ENCODE results near the gene UQCR10.
"Not testable (repeated sequence)": the region's sequence is repeated elsewhere in the genome, so short reads cannot be mapped to it uniquely, and the experiment has no call there.

The UQCR10 gene

GRCh38 chr22:29737251-29738117 lies 29.7 kb upstream of the UQCR10 start:
- no peak for DNase-seq

- no peak for DNase-seq
Measured at GRCh38 chr22:29738118-29738815, 28.9 kb upstream of the UQCR10 start.

- no peak for DNase-seq
Measured at GRCh38 chr22:29739346-29739875, 27.8 kb upstream of the UQCR10 start.

- DNase-seq: no peak
Measured at GRCh38 chr22:29740216-29740615, 27.0 kb upstream of the UQCR10 start.

GRCh38 chr22:29741926-29742325 lies 25.2 kb upstream of the UQCR10 start:
- DNase-seq: no peak

- DNase-seq: no peak
Measured at GRCh38 chr22:29742326-29742725, 24.8 kb upstream of the UQCR10 start.

GRCh38 chr22:29744902-29745301 lies 22.3 kb upstream of the UQCR10 start:
- DNase-seq: no peak

GRCh38 chr22:29747832-29748231 lies 19.3 kb upstream of the UQCR10 start:
- no peak for DNase-seq

GRCh38 chr22:29748248-29748893 lies 18.8 kb upstream of the UQCR10 start:
- DNase-seq: no peak

- DNase-seq: no peak
Measured at GRCh38 chr22:29750029-29750428, 17.1 kb upstream of the UQCR10 start.

GRCh38 chr22:29750559-29751538 lies 16.3 kb upstream of the UQCR10 start:
- DNase-seq: peak in 1 of 5 donors; percentile 69

- no peak for DNase-seq
Measured at GRCh38 chr22:29751669-29752068, 15.5 kb upstream of the UQCR10 start.

- no peak for DNase-seq
Measured at GRCh38 chr22:29753808-29754657, 13.1 kb upstream of the UQCR10 start.

GRCh38 chr22:29754658-29755395 lies 12.3 kb upstream of the UQCR10 start:
- not testable (repeated sequence) for DNase-seq

- DNase-seq: no peak
Measured at GRCh38 chr22:29755889-29756288, 11.3 kb upstream of the UQCR10 start.

GRCh38 chr22:29756341-29756740 lies 10.8 kb upstream of the UQCR10 start:
- no peak for DNase-seq

- DNase-seq: no peak
Measured at GRCh38 chr22:29757096-29757495, 10.1 kb upstream of the UQCR10 start.

GRCh38 chr22:29758068-29758622 lies 9.0 kb upstream of the UQCR10 start:
- no peak for DNase-seq

- DNase-seq: no peak
Measured at GRCh38 chr22:29758959-29759358, 8.2 kb upstream of the UQCR10 start.

GRCh38 chr22:29762263-29762662 lies 4.9 kb upstream of the UQCR10 start:
- no peak for DNase-seq
